Right kidney (tissue), 1 donor: ENCODE data around the gene ZKSCAN5.
A peak's percentile ranks its signal among the peaks of the same experiment; 100 is the strongest.
"Not testable (repeated sequence)": the region's sequence is repeated elsewhere in the genome, so short reads cannot be mapped to it uniquely, and the experiment has no call there.

ENCODE experiments used
- DNase-seq: peaks from one replicate; pipeline ENCODE4 v3.0.0-alpha.2; 2016

Gene ZKSCAN5

GRCh38 chr7:99553039-99553438 is 48.6 kb downstream of the ZKSCAN5 start:
- no peak for DNase-seq

GRCh38 chr7:99554939-99555338 is 50.5 kb downstream of the ZKSCAN5 start:
- DNase-seq, result no peak

GRCh38 chr7:99557196-99557607 is 52.7 kb downstream of the ZKSCAN5 start:
- DNase-seq, result no peak

GRCh38 chr7:99557940-99558305 is 53.5 kb downstream of the ZKSCAN5 start:
- no peak for DNase-seq

DNA sequence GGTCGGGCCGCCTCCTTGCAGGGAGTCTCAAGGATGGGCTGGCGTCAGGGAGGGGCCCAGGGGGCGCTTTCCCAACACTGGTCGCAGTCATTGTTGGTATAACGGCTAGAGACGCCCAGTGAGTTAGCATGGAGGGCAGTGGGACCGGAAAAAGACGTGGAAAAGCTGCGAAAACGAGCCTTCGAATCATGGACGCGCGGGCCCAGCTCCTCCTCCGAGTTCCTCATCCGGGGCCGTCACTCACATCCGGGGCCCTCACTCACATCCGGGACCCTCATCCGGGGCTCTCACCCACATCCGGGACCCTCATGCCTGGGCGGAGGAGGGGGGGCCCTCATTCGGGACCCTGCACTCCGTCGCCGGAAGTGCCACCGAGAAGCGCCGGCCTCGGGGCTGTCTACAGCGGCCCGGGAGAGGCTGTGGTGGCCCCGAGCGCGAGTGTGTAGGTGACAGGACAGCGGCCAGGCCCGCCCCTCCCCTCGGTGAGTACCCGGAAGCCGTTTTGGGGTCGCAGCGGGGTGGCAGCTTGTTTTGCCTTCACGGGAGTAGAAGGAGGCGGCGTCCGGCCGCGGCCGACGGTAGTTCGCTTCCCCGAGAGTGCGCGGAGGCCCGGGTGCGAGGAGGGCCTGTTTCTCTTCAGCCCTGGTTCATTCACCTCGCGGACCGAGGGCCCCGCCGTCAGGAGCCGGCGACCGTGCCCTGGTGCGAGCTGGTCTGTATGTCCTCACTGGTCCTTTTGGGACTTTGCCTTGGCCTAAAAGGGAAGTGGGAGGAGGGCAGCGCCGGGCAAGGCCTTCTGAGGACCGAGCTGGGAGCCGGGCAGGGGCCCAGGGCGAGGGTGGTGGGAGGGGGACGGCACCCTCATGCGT is 54.1 kb downstream of the ZKSCAN5 start, which contains the start of gene ZNF655:
Gene ZNF655 (plus strand): TSS at position 337 of the 869 bp plus-strand sequence. CDS start 1,918 bp downstream, outside the sequence.
- DNase-seq, result peak; percentile 92

GRCh38 chr7:99559175-99559915 is 54.9 kb downstream of the ZKSCAN5 start:
- DNase-seq, result no peak

DNA sequence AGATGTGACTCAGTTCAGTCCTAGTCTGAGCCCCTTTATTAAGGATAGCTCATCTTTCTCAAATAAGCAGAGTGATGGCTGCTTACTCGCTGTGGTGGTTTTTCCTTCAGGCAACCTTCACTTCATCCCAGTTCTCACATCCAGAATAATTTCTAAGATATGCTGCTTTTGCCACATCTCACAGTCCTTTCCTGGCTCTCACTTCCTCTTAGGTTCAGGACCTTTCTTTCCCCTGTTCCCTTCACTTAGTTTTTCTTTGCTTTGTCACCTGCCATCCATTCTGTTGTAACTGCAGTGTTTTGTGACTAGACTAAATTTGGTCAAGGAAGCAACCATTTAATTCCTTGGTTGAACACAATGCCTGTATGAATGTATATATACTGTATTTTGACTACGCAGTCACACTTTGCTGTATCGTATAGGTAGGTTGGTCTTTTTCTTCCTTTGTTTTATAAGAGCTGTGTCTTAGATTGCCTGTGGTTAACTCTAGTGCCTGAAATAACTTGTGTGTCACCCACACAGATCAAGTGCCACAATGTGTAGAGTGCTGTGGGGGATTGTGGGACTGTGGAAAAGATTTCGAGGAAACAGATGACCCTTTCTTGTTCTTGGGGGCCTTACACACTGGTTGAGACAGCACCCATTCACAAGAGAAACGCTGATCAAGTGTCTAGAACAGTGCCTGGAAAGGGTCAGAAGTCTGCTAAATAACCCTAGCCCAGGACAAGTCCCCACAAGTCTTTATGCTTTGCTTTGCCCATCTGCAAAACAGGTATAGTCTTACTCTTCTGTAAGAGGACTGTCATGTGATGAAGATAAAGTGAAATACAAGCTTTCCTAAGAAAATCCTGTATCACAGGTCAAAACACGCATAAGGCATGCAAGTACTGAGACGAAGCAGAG is 56.6 kb downstream of the ZKSCAN5 start:
- DNase-seq, result no peak

DNA sequence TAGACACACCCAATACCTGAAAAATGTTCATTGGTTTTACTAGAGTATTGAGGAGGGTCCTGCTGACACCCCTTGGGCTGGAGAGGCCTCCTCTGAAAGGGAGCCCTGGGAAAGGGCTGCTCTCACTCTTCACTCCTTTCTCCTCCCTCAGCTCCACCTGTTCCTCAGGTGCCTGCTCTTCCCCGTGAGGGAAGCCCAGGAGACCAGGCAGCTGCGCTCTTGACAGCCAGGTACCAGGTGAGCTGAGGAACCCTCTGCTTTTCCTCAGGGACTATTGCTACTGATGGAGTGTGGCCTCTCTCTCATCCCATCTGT is 57.2 kb downstream of the ZKSCAN5 start:
- no peak for DNase-seq

DNA sequence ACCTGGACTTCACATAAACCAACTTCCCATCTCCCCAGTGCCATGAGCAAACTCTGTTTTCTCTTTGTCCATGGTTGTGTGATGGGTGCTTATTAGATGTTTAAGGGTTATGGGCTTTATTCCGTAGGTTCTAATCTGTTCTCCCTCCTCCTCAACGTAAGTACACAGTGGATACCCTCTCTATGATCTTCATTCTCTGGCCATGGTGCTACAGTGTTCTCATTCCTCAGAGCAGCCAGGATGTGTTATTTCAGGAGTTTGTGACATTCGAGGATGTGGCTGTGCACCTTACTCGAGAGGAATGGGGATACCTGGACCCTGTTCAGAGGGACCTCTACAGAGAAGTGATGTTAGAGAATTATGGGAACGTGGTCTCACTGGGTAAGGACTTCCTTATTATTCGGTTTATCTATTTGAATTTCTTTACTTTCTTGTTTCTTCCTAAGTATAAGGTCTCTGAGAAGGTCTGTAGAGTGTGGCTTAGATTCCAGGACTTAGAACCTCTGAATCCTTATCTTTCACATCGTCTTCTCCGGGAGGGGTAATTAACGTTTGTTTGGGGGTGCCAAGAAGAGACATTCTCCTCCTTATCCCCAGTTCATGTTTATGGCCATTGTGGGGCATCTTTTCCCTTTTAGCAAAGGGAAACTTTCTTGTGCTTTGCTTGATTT is 57.8 kb downstream of the ZKSCAN5 start:
- DNase-seq, result no peak

- DNase-seq, result no peak
These were observed 58.4 kb downstream of the ZKSCAN5 start for GRCh38 chr7:99562832-99563231.

GRCh38 chr7:99563650-99564049 is 59.2 kb downstream of the ZKSCAN5 start:
- no peak for DNase-seq

DNA sequence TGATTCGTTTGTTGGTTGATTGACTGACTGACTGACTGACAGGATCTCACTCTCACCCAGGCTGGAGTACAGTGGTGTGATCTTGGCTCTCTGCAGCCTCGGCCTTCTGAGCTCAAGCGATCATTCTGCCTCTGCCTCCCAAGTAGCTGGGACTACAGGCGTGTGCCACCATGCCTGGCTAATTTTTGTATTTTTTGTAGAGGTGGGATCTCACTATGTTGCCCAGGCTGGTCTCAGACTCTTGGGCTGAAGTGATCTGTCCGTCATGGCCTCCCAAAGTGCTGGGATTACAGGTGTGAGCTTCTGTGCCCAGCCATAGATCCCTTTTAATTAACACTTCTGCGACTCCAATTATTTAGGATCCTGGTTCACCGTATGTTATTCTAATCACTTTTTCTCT is 64.3 kb downstream of the ZKSCAN5 start:
- DNase-seq, result not testable (repeated sequence)

GRCh38 chr7:99571768-99572167 is 67.3 kb downstream of the ZKSCAN5 start:
- DNase-seq, result no peak

DNA sequence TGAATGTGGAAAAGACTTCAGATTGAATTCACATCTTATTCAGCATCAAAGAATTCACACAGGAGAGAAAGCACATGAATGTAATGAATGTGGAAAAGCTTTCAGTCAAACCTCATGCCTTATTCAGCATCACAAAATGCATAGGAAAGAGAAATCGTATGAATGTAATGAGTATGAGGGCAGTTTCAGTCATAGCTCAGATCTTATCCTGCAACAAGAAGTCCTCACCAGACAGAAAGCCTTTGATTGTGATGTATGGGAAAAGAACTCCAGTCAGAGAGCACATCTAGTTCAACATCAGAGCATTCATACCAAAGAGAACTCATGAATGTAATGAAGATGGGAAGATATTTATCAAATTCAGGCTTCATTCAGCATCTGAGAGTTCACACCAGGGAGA is 68.8 kb downstream of the ZKSCAN5 start:
- no peak for DNase-seq

GRCh38 chr7:99576251-99576650 is 71.8 kb downstream of the ZKSCAN5 start:
- no peak for DNase-seq

DNA sequence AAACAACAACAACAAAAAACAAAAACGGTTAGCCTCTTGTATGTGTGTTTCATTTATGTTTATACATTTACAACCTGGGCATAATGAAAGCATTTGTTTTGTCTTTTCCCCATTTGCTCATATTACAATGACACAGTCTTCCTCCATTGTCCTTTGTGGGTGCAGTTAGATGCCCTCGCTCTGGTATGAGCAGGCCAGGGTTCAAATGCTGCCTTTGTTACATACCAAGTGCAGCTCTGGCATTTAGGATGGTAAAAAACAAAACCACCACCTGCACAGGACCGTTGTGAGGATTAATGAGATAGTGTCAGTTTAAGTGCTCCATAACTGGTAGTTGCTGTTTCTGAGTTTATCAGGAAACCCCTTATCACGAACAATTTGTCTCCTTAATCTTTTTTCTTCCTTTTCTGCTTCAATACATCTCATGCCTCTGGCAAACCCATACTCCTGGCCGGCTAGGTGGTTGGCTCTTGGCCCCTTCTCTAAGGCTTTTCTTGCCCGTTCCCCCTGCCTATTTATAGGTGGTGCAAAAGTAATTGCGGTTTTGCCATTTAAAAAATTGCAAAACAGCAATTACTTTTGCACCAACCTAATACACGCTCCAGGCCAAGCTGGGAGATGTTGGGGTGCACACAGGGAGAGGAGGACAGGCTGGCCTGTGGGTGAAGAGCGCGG is 75.0 kb downstream of the ZKSCAN5 start:
- no peak for DNase-seq

DNA sequence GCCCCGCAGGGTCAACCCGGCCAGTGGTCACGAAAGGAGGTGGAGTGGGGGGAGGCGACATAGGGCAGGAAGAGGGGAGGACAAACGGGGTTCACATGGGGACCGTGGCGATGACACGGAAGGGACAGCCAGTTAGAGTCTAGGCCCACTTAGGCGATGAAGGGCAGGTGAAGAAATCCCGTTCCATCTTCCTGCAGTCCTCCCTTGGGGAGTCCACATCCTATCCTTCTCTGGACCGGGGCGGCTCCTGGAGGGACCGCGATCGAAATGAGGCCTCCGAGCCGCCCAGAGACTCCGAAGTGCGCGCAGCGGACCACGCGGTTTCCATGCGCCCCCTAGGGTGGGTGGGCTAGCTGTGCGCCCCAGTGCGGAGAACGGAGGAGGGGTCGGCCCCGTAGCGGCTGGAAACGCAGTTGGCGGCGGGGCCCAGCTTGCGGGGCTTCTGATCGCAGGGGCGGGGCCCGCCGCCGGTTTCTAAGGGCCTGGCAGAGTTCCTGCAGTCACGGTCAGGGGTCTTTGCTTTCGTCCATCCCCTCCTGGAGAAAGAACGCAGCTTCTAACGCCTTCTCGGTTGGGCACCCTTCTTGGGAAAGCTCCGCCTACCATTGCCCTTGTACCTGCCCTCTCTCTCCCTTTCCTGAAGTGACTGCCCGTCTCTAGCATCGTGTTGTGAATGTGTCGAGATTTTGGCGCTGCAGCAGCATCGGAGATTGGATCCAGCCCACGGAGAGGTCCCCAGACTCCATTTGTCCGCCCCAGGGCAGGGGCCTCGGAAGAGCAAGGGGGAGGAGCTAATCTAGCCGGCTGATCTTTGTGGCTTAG is 75.7 kb downstream of the ZKSCAN5 start:
- peak; percentile 84 for DNase-seq

- not testable (repeated sequence) for DNase-seq
These were observed 76.4 kb downstream of the ZKSCAN5 start for GRCh38 chr7:99580778-99581332.
